HepG2 (cell line): Measurements from ENCODE around the gene CD300LG. TPM values are rescaled to one million over a fixed set of nuclear protein-coding genes. Genes with fewer than 3 reads are reported as not detected.

Experiments
- ATAC-seq: fragments of 200-7000 bp; cut with Tn5 transposase; 3 replicates; pipeline ENCODE4 v1.9.1; 2020; ENCODE audit warnings: mild to moderate bottlenecking, moderate library complexity
- BruUV-seq: library from RNA; stranded (reverse); fragments of 400-500 nt; replicated peaks from 2 replicates; lab custom pipeline; 2021; lab: Mats Ljungman, UMichigan
- CTCF ChIA-PET: fragments of 300-600 bp; formaldehyde crosslinking; extraction: SDS; loops from one replicate; lab custom pipeline; 2021; ENCODE audit warnings: low total read pairs, inconsistent platforms, low intra/inter-chr PET ratio; lab: Yijun Ruan, JAX
- POLR2A ChIA-PET: fragments of 350-600 bp; sonication (Branson Sonifier 250); formaldehyde crosslinking; loops from one replicate; lab custom pipeline; 2020; ENCODE audit warnings: antibody characterized with exemption, inconsistent platforms; lab: Yijun Ruan, JAX
- DNase-seq: peaks from one replicate; pipeline ENCODE4 v3.0.0-alpha.2; 2015; ENCODE audit warnings: low spot score
- FAIRE-seq: peaks from 3 replicates; lab custom pipeline; 2011; peaks lifted over from hg19 to GRCh38; lab: Jason Lieb, UNC
- H2AFZ ChIP-seq: one replicate; pipeline ENCODE4 v1.6.1; 2011; ENCODE audit warnings: low read length, inconsistent platforms
- H3K27ac ChIP-seq: fragments of 300-600 bp; 3 replicates; pipeline ENCODE4 v1.8.0; 2011; ENCODE audit warnings: mixed run types, mild to moderate bottlenecking, mixed read lengths, low read length, inconsistent platforms; ENCODE audit not compliant: insufficient read depth; ENCODE audit errors: extremely low read length
- H3K27me3 ChIP-seq, 2 experiments: fragments of 200-600 bp in 1 of 2; 2 replicates in 1 of 2; 3 replicates in 1 of 2; pipeline versions ENCODE4 v1.6.0 to v1.8.0; 2011; ENCODE audit warnings: low read length in 2 of 2, mild to moderate bottlenecking in 2 of 2, moderate library complexity in 2 of 2, inconsistent platforms in 1 of 2; ENCODE audit not compliant: insufficient read depth in 2 of 2, control insufficient read depth in 1 of 2
- H3K36me3 ChIP-seq, 2 experiments: fragments of 200-600 bp in 1 of 2; replicated peaks in 1 of 2; 2 replicates in 1 of 2; 3 replicates in 1 of 2; pipeline versions ENCODE4 v1.5.1 to v1.8.0; 2011; ENCODE audit warnings: low read length in 2 of 2, inconsistent platforms in 1 of 2; ENCODE audit not compliant: insufficient read depth in 2 of 2, control insufficient read depth in 1 of 2
- H3K4me1 ChIP-seq: 2 replicates; pipeline ENCODE4 v1.5.1; 2012; ENCODE audit warnings: low read length, inconsistent platforms; ENCODE audit not compliant: insufficient read depth
- H3K4me2 ChIP-seq: 2 replicates; pipeline ENCODE4 v1.6.0; 2011; ENCODE audit warnings: low read depth, low read length, inconsistent platforms
- H3K4me3 ChIP-seq, 3 experiments: fragments of 200-600 bp in 1 of 3; sonication (generic), shearing (Covaris generic) in 1 of 3; replicated peaks in 1 of 3; 2 replicates each; pipeline ENCODE4 v1.5.1; 2011 to 2016; ENCODE audit warnings: low read length in 3 of 3, inconsistent platforms in 2 of 3, low read depth in 2 of 3, mild to moderate bottlenecking in 2 of 3, control low read depth in 1 of 3, mixed read lengths in 1 of 3; ENCODE audit not compliant: insufficient read depth in 1 of 3
- H3K79me2 ChIP-seq: one replicate; pipeline ENCODE4 v1.6.1; 2011; ENCODE audit warnings: low read length, inconsistent platforms; ENCODE audit not compliant: insufficient read depth
- H3K9ac ChIP-seq: 2 replicates; pipeline ENCODE4 v1.6.0; 2011; ENCODE audit warnings: mild to moderate bottlenecking, low read depth, low read length, inconsistent platforms; ENCODE audit not compliant: insufficient read depth
- H3K9me3 ChIP-seq: 2 replicates; pipeline ENCODE4 v1.5.1; 2012; ENCODE audit warnings: mild to moderate bottlenecking, low read length
- H4K20me1 ChIP-seq: 2 replicates; pipeline ENCODE4 v1.6.0; 2011; ENCODE audit warnings: inconsistent platforms, mild to moderate bottlenecking, low read length, moderate library complexity; ENCODE audit not compliant: insufficient read depth
- DNMT1 ChIP-seq: sonication (generic); formaldehyde crosslinking; IDR thresholded peaks from 2 replicates; pipeline ENCODE4 v1.5.1; 2020; ENCODE audit warnings: mild to moderate bottlenecking, missing genetic modification reagents
- DPF2 ChIP-seq: sonication (generic); formaldehyde crosslinking; IDR thresholded peaks from 2 replicates; pipeline ENCODE4 v1.4.0; 2020; ENCODE audit warnings: mild to moderate bottlenecking, low read depth, missing genetic modification reagents, borderline replicate concordance
- EP300 ChIP-seq, 3 experiments: sonication (generic) in 1 of 3; formaldehyde crosslinking in 1 of 3; IDR thresholded peaks; 2 replicates each; pipeline versions ENCODE4 v1.5.1 to v1.6.1; 2011 to 2020; ENCODE audit warnings: low read depth in 2 of 3, low read length in 2 of 3, borderline replicate concordance in 1 of 3, improper control_type of control experiment in 1 of 3, mild to moderate bottlenecking in 1 of 3, missing genetic modification reagents in 1 of 3, moderate library complexity in 1 of 3
- HDAC6 ChIP-seq: fragments of 200-600 bp; sonication (generic); IDR thresholded peaks from 2 replicates; pipeline ENCODE4 v1.7.0; 2017; ENCODE audit warnings: mild to moderate bottlenecking, antibody characterized with exemption, low read length, low read depth
- MAF1 ChIP-seq: sonication (generic); formaldehyde crosslinking; IDR thresholded peaks from 2 replicates; pipeline ENCODE4 v1.5.0; 2020; ENCODE audit warnings: missing genetic modification reagents, borderline replicate concordance
- ZFP62 ChIP-seq: sonication (generic); formaldehyde crosslinking; IDR thresholded peaks from 2 replicates; pipeline ENCODE4 v1.4.0; 2020; ENCODE audit warnings: missing genetic modification reagents
- ZSCAN21 ChIP-seq: sonication (generic); formaldehyde crosslinking; IDR thresholded peaks from 2 replicates; pipeline ENCODE4 v1.8.0; 2022; ENCODE audit warnings: mild to moderate bottlenecking, missing genetic modification reagents, moderate library complexity, borderline replicate concordance
- WGBS: methylation state at CpG from one replicate; pipeline ENCODE4 v1.1.6; 2017; ENCODE audit warnings: low lambda C conversion rate; 5-methylcytosine and 5-hydroxymethylcytosine counted together
- in situ Hi-C: cut with HindIII; loops from 2 replicates; pipeline ENCODE4 v1.10.0; 2017; ENCODE audit warnings: low pct_unique_long_range_greater_than_20kb; ENCODE audit not compliant: extremely low pct_ligation_motif_present
- intact Hi-C: fragments of 100-400 bp; cut with micrococcal nuclease; formaldehyde crosslinking; loops from one replicate; pipeline ENCODE4 v1.10.0; 2022; ENCODE audit not compliant: unreplicated experiment
- polyA plus RNA-seq, 8 experiments: library from polyadenylated mRNA; depleted of rRNA in 3 of 8; stranded (reverse) in 7 of 8; unstranded in 1 of 8; fragments of >200 nt; fragmentation: Illumina TruSeq in 4 of 8; extraction: Trizol in 4 of 8; gene quantifications; 2 replicates each; pipeline versions ENCODE4 v1.2.1 to v1.2.3, GENCODE V29; 2011 to 2016; ENCODE audit warnings: low read depth in 4 of 8, missing spikeins in 1 of 8, mixed read lengths in 1 of 8; ENCODE audit not compliant: insufficient read depth in 1 of 8
- total RNA-seq, 5 experiments: library from RNA; depleted of rRNA; stranded (reverse); fragments of >200 nt; fragmentation: Illumina TruSeq; extraction: Trizol; gene quantifications; 2 replicates each; pipeline ENCODE4 v1.2.3, GENCODE V29; 2016; ENCODE audit warnings: low read depth in 1 of 5
- TF ChIP-seq, protein P1 (sequence below): sonication (generic); formaldehyde crosslinking; IDR thresholded peaks from 2 replicates; pipeline ENCODE4 v1.5.0; 2020; ENCODE audit warnings: mild to moderate bottlenecking, low read depth, missing genetic modification reagents, borderline replicate concordance
- TF ChIP-seq, protein P2 (sequence below): sonication (generic); formaldehyde crosslinking; IDR thresholded peaks from 2 replicates; pipeline ENCODE4 v1.8.0; 2022; ENCODE audit warnings: mild to moderate bottlenecking, missing genetic modification reagents
- TF ChIP-seq, protein P3 (sequence below): sonication (generic); formaldehyde crosslinking; IDR thresholded peaks from 2 replicates; pipeline ENCODE4 v1.4.0; 2020; ENCODE audit warnings: missing genetic modification reagents
- TF ChIP-seq, protein P4 (sequence below): IDR thresholded peaks from 2 replicates; pipeline ENCODE4 v1.6.1; 2016; ENCODE audit warnings: low read depth, borderline replicate concordance
- TF ChIP-seq, protein P5 (sequence below): sonication (generic); formaldehyde crosslinking; IDR thresholded peaks from 2 replicates; pipeline ENCODE4 v1.5.0; 2020; ENCODE audit warnings: mild to moderate bottlenecking, missing genetic modification reagents, moderate library complexity

CD300LG gene
- total and polyA plus RNA-seq, 2 of the 13 experiments (the other 11 are each of a cell fraction or from before 2014, with no cell fraction given), result not detected

DNA sequence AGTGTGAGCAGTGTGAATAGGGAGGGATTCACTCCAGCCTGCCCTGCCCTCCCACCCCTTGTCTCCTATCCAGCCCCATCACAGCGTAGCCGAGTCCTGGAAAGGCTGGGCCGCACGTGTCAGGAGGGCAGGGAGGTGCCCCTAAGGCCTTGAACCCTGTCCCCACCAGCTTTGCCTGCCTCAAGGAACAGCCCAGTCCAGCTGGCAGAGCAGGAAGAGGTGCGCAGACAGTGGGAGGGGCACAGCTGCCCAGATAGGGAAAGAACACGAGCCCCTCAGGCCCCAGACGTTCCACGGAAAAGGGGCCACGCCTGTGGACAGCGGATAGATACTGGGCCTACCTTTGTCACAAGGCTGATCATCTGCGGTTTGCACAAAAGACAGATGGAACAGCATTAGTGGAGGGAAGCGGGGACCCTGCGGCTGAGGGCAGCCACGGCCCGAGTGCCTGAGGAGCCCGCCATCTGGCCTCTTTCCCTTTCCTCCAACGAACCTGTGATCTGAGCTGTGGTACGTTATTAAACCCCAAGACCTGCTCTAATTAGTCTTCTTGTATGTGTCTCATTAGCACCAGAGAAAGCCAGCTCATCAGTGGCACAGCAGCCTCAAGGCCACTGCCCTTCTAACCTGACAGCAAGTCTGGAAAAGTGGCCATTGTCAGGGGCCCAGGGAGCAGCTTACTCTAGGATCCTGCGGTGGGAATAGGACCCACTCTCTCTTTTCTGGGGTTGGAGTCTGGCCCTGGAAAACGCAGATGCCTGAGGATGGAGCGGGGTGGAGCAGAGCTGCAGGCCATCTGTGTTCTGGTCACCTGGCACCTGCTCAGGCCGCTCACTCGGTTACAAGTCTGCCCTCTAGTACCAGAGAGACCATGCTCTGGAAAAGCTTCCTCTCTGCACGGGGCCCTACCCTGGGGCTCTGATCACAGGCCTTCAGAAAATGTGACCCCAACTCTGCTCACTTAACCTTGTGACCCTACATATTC lies 30.3 kb upstream of the CD300LG start:
- 81% methylated on average over 20 of the region's 24 CpGs for WGBS
- no peaks in the 10 kb centered on the region for H3K4me1 ChIP-seq
- ChIA-PET CTCF (no interaction called here), POLR2A (no interaction called here)
- BruUV-seq, result no TSS peak
- no peaks in the 10 kb centered on the region for H4K20me1 ChIP-seq
- no peak for FAIRE-seq
- H3K36me3 ChIP-seq, result no peaks in the 10 kb centered on the region
- no peak overlapping the region for H3K9ac ChIP-seq
- TF ChIP-seq DPF2 (no peak), ZSCAN21 (CRISPR knock-in tag) (no peak), MAF1 (CRISPR knock-in tag) (no peak), HDAC6 (no peak), ZFP62 (CRISPR knock-in tag) (no peak), DNMT1 (CRISPR knock-in tag) (no peak), EP300 (IDR thresholded peaks at IDR 0.05; ENCODE audit: low read depth in 2 of 2, low read length in 2 of 2) (no peak), EP300 (CRISPR knock-in tag; IDR thresholded peaks at IDR 0.05; ENCODE audit: borderline replicate concordance) (no peak)
- TF ChIP-seq, protein P1, sequence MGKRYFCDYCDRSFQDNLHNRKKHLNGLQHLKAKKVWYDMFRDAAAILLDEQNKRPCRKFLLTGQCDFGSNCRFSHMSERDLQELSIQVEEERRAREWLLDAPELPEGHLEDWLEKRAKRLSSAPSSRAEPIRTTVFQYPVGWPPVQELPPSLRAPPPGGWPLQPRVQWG (CRISPR knock-in tag), result no peak
- TF ChIP-seq, protein P2, sequence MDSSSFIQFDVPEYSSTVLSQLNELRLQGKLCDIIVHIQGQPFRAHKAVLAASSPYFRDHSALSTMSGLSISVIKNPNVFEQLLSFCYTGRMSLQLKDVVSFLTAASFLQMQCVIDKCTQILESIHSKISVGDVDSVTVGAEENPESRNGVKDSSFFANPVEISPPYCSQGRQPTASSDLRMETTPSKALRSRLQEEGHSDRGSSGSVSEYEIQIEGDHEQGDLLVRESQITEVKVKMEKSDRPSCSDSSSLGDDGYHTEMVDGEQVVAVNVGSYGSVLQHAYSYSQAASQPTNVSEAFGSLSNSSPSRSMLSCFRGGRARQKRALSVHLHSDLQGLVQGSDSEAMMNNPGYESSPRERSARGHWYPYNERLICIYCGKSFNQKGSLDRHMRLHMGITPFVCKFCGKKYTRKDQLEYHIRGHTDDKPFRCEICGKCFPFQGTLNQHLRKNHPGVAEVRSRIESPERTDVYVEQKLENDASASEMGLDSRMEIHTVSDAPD (CRISPR knock-in tag), result no peak
- TF ChIP-seq, protein P3, sequence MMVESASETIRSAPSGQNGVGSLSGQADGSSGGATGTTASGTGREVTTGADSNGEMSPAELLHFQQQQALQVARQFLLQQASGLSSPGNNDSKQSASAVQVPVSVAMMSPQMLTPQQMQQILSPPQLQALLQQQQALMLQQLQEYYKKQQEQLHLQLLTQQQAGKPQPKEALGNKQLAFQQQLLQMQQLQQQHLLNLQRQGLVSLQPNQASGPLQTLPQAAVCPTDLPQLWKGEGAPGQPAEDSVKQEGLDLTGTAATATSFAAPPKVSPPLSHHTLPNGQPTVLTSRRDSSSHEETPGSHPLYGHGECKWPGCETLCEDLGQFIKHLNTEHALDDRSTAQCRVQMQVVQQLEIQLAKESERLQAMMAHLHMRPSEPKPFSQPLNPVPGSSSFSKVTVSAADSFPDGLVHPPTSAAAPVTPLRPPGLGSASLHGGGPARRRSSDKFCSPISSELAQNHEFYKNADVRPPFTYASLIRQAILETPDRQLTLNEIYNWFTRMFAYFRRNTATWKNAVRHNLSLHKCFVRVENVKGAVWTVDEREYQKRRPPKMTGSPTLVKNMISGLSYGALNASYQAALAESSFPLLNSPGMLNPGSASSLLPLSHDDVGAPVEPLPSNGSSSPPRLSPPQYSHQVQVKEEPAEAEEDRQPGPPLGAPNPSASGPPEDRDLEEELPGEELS (CRISPR knock-in tag), result no peak
- TF ChIP-seq, protein P4, sequence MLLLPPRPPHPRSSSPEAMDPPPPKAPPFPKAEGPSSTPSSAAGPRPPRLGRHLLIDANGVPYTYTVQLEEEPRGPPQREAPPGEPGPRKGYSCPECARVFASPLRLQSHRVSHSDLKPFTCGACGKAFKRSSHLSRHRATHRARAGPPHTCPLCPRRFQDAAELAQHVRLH (CRISPR knock-in tag), result no peak
- TF ChIP-seq, protein P5, sequence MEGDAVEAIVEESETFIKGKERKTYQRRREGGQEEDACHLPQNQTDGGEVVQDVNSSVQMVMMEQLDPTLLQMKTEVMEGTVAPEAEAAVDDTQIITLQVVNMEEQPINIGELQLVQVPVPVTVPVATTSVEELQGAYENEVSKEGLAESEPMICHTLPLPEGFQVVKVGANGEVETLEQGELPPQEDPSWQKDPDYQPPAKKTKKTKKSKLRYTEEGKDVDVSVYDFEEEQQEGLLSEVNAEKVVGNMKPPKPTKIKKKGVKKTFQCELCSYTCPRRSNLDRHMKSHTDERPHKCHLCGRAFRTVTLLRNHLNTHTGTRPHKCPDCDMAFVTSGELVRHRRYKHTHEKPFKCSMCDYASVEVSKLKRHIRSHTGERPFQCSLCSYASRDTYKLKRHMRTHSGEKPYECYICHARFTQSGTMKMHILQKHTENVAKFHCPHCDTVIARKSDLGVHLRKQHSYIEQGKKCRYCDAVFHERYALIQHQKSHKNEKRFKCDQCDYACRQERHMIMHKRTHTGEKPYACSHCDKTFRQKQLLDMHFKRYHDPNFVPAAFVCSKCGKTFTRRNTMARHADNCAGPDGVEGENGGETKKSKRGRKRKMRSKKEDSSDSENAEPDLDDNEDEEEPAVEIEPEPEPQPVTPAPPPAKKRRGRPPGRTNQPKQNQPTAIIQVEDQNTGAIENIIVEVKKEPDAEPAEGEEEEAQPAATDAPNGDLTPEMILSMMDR, result no peak
- no peaks in the 10 kb centered on the region for H3K9me3 ChIP-seq
- H3K4me2 ChIP-seq, result no peak overlapping the region
- no peaks in the 10 kb centered on the region for H3K27me3 ChIP-seq
- peak; percentile 25; the same call in 2 of the 3 replicates for ATAC-seq
- DNase-seq, result no peak
- no peak overlapping the region for H3K27ac ChIP-seq
- in situ Hi-C loops, result no loop called here
- no peaks in the 10 kb centered on the region for H3K79me2 ChIP-seq
- intact Hi-C loops, result no loop called here
- no peak overlapping the region for H3K4me3 ChIP-seq
- H2AFZ ChIP-seq, result no peak overlapping the region
